HG03521 (cell line): ENCODE data around the gene TMEM242.
"Not testable (repeated sequence)": the region's sequence is repeated elsewhere in the genome, so short reads cannot be mapped to it uniquely, and the experiment has no call there.

Experiments
- ATAC-seq: cut with Tn5 transposase; IDR thresholded peaks from one replicate; pipeline ENCODE4 v1.9.1; 2021; ENCODE audit warnings: mild to moderate bottlenecking, moderate library complexity; ENCODE audit not compliant: unreplicated experiment

Gene TMEM242

DNA sequence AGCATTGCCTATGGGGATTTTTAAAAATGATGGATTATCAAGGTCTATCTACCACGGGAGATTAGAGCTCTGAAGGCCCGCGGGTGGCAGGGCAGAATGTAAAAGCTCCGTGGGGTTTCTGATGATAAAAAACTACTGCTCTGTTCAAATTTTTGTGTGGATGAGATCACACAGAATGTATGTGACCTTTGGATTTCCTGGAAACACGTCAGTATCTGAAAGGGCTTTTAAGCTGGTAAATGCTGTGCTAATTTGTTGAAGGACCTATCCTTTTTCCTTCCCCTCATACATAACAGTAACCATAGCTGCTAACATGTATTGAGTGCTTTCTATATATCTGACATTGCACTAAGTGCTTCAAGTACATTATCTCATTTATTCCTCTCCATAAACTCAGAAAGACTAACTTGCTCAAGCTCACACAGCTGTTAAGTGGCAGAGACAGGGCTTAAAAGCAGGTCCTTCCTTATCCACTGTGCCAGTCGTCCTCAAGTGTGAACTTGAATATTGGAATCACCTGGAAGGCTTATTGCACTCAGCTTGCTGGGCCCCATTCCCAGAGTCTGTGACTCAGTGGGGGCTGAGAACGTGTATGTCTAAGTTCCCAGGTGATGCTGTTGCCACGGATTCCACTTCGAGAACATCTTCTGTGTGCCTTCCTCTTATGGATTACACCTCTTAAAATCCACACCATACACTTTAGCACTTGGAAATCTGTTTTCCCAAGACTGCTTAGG, 1.9 kb upstream of the TMEM242 start:
- no peak for ATAC-seq

DNA sequence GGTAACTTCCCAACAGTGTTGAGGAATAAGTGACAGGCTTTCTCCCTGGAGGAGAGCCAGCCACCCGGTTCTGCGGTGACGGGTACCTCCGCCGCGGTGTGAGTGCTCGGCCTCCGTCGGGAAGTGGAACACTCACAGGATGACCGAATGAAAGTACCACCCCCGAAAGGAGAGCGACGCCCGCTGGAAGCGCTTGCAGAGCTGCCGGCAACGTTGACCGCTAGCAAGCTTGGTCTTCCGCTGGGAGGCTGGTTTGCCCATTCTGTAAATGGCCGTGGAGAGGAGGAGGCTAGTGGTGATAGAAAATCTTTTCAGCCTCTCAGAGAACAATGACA, 614 bp upstream of the TMEM242 start:
- no peak for ATAC-seq

DNA sequence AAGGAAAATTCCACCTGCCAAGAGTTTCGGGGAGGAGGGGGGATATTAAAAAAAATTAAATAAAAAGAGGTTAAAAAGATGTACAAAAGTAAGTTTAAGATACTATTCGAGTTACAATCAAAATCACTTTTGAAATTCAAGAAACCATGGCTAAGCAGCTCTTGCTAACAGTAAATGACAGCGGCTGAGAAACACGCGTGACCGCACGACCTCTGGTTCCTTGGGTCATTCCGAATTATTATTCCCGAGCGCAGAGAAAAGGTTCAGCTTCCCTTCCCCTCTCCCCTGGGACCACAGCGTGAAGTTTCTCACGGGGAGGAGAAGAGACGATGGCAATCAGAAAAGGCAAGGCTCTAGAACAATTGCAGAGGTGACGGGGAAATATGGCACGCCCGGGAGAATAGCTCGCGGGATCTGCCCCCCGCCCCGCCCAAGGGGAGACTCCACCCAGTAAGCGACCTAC, 496 bp downstream of the TMEM242 start:
- no peak for ATAC-seq

DNA sequence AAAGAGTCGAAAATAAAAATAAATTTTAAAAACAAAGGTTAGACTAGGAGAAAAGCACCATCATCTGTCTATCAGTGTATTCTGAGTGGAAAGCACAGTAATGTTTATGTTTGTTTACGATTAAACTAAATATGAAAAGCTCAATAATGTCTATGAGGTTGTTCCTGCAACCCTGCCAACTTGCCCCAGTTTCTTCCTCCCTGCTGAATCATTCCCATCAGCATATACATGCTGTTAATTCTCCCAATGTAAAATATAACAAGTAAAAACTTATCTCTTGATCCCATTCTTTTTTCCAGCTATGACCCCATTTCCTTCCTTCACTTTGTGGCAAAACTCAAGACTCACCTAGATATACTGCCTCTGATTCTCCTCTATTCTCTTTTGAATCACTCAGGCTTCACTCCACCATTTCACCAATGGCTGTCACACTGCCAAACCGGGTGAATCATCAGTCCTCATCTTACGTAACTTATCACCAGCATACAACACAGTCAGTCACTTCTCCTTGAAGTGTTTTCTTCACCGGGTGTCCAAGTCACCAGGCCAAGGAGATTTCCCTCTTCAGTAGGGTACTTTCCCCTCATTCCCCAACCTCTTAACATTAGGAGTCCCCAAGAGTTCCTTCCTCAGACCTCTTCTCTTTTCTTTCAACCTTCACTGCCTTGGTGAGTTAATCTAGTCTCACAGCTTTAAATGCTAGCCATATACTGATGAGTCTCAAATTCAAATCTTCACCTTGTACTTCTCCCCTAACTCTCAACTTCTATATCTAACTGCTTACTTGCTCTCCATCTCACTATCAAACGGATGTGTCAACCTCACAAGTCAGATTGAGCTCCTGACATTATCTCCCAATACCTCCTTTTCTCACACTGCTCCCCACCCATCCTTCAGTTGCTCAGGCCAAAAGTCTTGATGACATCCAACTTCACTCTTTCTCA, 6.2 kb downstream of the TMEM242 start:
- no peak for ATAC-seq

DNA sequence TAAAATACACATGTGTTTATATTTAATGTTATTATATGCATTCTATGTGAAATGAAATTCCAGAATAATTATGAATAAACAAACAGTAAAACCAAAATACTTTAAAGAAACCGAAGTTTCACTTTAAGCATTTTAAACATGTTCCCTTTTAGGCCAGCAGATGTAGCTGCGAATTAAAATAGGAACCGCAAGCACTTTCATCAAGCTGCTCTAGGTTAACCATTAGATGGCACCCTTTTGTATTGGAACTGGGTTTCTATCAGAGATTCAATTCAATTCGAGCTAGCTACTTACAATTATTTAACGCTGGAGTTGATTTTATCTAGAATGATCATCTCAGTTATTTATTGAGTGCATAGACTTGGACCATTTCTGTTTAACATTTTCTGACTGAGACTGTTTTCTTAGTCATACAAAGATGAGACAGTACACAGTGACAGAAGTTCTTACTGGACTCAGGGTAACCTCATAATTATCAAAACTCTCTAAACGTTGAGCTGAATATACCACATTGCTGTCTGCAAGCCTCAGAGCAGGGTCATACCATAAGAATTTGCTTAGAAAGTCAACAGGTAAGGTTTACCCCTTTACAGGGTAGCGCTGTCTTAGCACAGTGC, 8.5 kb downstream of the TMEM242 start:
- ATAC-seq: peak; percentile 60

DNA sequence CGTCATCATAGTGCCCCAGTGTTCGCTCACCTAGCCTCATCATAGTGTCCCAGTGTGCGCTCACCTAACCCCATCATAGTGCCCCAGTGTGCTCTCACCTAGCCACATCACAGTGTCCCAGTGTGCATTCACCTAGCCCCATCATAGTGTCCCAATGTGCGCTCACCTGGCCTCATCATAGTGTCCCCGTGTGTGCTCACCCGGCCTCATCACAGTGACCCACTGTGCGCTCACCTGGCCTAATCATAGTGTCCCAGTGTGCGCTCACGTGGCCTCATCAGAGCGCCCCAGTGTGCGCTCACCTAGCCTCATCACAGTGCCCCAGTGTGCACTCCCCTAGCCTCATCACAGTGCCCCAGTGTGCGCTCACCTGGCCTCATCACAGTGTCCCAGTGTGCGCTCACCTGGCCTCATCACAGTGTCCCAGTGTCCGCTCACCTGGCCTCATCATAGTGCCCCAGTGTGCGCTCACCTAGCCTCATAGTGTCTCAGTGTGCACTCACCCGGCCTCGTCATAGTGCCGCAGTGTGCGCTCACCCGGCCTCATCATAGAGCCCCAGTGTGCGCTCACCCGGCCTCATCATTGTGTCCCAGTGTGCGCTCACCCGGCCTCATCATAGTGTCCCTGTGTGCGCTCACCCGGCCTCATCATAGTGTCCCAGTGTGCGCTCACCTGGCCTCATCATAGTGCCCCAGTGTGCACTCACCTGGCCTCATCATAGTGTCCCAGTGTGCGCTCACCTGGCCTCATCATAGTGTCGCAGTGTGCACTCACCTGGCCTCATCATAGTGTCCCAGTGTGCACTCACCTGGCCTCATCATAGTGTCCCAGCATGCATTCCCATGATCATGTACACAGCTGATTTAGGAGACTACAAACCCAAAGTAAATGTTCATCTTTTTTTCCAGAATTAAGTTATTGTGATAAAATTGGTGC, 9.5 kb downstream of the TMEM242 start:
- no peak for ATAC-seq

DNA sequence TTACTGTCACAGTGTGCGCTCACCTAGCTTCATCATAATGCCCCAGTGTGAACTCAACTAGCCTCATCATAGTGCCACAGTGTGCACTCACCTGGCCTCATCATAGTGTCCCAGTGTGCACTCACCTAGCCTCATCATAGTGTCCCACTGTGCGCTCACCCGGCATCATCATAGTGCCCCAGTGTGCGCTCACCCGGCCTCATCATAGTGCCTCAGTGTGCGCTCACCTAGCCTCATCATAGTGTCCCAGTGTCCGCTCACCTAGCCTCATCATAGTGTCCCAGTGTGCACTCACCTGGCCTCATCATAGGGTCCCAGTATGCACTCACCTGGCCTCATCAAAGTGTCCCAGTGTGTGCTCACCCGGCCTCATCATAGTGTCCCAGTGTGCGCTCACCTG, 10.6 kb downstream of the TMEM242 start:
- ATAC-seq: no peak

DNA sequence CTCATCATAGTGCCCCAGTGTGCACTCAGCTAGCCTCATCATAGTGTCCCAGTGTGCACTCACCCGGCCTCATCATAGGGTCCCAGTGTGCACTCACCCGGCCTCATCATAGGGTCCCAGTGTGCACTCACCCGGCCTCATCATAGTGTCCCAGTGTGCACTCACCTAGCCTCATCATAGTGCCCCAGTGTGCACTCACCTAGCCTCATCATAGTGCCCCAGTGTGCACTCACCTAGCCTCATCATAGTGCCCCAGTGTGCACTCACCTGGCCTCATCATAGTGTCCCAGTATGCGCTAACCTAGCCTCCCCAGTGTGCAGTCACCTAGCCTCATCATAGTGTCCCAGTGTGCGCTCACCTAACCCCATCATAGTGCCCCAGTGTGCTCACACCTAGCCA, 12.6 kb downstream of the TMEM242 start:
- not testable (repeated sequence) for ATAC-seq

DNA sequence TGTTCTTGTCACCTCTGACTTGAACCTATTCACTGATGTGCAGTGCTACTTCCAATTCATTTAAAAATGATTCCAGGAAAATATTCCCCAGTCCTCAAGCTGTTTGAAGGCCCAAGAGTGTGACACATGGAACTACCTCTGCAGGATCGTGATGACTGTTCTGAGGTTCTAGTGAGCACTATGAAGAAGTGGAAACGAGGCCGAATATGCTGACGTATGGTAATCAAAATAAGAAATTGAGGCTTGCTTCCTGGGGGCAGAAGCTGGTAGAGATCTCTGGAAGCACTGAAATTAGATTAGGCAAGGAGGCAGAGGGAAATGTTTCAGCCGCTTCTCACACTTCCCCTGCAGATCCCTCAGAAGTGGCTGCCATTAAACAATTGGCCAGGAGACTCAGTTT, 15.7 kb downstream of the TMEM242 start:
- no peak for ATAC-seq

DNA sequence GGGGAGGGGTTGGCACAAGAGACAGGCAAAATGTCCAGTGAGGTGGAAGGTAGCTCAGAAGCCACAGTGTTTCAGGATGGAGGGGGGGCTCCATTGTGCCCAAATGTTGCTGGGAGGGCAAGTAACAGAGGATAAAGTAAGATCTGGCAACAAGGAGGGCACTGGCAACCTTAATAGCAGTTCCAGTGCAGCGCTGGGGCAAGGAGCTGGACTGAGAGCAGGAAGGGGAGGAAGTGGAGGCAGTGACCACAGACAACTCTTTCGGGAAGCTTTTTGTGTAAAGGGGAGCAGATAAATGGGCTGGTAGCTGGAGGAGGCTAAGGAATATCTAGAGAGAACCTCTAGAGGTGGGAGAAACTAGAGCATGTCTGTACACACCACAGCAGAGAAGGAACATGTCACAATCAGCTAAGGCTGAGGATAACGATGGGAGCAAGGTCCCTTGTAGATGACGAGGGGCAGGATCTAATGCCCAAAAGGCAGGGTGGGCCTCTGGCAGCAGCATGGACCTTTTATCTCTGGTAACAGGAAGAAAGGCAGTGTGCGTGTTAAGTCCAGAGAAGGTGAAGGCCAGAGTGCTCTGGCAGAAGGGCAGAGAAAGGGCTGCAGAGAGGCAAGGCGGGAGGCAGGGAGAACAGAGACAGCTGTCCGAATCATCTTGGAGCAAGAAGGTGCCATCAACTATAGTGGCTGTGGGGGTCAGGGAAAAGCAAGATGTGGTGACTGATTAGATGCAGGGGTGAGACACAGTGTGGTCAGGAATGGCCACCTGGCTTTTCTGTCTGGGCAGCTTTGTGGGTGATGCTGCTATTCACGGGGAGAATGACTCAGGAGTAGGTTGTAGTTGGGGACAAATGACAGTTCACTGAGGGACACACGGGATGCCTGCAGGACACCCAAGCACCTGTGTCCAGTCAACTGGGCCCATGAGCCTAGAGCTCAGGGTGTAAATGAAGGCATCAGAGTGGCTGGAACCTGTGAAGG, 17.4 kb downstream of the TMEM242 start:
- no peak for ATAC-seq

DNA sequence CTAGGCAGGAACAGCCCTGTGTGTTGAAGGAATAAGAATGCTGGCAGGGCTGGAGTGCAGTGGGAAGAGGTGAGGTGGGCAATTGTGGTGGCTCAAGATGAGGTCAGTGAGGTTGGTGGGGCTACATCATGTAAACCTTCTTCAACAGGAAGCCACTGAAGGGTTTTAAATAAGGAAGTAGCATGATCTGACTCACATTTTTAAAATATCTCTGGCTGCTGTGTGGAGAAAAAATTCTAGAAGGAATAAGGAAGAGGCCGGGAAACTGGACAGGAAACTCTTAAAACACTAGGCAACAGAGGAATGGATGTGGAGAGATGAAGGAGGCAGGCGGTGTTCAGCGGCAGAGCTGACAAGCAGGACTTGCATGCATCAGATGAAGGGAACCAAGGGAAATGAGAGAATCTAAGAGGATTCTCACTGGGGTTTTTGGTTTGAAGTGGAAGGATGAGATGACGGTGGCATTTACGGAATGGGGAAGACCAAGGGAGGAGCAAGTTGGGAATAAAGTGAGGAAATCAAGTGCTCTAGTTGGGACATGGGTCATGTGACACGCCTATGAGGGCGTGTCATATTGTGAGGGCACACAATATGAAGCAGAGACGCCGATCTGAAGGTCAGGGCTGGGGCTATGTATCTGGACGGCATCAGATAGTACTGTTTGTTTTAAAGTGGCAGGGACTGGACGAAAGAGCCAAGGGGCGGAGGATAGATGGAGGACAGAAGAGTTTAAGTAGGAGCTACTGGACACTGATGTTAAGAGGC, 18.2 kb downstream of the TMEM242 start:
- no peak for ATAC-seq

DNA sequence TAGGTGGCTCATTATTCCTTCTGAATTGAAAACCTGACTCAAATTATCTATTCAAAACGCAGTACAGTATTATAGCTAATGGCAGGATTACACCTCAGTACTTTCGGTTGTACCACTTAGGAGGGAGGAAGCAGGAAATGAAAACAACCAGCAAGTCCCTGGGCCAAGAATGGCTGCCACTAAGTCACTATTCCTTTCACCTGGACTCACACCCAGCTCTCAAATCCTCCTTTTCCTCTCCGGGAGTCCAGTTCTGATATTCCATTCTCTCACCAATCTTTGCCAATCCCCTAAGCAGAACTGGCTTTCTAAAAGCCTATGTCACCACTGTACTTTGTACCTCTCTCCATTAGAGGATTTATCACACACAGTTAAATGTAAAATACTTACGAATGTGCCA, 20.6 kb downstream of the TMEM242 start:
- ATAC-seq: no peak

DNA sequence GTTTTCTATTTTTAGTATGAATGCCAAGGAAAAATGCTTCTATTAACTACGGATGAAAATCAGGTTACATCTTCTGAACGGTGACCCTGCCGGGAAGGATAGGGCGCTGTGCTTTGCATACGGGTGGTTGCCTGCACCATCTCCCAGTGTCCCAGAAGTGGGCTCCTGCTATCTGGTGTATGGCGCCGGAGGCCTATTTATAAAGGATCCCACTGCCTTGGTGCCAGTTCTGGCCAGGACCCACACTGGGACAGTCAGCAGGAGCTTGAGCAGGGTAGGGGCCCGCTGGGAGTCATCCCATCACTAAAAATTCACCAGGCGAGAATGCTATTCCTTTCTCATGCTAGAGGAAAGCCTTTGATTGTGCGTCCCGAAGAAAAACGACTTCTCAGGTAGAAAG, 22.9 kb downstream of the TMEM242 start:
- no peak for ATAC-seq

DNA sequence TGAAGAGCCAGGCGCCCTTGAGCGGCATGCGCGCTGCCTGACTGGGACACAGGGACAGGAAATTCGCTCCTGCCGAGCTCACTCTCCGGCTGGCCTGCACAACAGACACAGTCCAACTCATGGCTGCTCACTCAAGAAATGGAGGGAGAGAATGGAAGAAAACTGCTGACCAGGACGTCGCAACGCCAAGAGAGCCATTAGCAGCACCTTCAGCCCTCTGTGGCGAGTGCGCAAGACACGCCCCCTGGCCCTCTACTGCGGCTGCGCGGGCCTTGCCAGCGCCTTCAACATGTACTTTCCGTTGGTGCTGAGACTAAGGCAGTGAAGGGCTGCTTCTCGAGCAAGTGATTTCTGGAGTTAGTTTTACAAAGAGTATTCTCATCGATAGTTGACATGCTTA, 23.3 kb downstream of the TMEM242 start:
- ATAC-seq: no peak

DNA sequence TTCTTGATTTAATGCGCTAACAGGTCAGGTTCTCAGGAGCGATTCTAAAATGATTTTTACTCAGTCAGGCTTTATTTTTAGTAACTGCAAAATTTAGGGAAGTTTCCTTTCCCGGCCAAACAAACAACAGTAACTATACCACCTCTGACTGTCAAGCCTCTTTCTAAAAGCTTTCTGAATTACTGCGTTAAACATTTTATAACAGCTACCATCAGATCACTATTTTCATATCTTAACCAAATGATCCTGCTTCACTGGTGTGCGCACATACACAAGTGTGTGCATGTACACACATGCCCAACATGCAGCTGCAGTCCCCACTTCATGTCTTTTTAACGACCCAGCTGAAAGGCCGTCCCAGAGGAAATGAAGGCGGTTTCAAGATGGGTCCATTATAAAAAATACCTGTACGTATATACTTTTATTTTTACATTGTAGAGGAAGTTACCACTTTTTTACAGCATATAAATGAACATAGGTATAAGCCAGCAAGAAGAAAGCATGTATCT, 25.0 kb downstream of the TMEM242 start:
- ATAC-seq: no peak

DNA sequence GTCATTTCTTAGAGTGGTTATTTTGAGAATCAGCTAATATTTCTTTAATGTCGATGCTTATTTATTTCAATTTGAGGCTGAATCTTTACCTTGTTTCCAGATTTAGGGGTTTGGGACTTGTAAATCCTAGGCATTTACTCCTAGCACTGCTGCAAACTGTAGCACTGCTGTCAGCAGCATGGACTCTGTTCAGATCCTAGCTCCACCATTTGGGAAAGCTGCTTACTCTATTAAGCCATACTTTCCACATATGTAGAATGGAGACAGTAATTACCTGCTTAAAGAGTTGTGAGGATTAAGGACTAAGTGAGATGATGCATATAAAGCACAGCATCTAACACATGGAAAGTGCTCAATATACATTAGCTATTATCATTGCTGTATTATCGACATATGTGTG, 28.7 kb downstream of the TMEM242 start:
- no peak for ATAC-seq

DNA sequence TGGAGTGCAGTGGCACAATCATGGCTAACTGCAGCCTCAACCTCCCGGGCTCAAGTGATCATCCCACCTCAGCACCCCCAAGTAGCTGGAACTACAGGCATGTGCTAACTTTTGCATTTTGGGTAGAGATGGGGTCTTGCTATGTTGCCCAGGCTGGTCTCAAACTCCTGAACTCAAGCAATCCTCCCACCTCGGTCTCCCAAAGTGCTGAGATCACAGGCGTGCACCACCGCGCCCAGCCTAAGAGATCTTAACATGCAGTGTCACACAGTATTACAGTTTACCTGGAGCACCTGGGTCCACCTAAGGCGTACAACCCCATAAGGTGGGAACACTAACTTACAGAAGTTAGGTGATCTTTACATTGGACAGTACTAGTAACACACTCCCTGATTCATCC, 29.5 kb downstream of the TMEM242 start:
- ATAC-seq: no peak

DNA sequence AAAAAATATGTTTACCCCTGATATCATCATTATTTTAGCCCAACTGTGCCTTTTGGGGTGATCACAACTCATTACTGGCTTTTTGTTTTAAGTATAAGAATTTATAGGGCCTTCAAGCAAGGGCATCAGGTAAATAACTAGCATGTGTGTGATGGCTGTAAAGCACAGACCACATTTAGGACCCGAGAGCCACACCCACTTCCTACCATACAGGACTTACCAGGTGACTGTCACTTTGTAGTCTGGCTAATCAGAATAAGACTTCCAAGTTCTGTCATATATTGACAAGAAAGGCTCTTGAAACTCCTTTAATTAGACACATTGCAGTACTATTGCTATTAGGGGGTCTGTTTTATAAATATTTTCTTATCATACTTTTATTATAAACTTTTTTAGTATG, 31.1 kb downstream of the TMEM242 start:
- ATAC-seq: no peak

DNA sequence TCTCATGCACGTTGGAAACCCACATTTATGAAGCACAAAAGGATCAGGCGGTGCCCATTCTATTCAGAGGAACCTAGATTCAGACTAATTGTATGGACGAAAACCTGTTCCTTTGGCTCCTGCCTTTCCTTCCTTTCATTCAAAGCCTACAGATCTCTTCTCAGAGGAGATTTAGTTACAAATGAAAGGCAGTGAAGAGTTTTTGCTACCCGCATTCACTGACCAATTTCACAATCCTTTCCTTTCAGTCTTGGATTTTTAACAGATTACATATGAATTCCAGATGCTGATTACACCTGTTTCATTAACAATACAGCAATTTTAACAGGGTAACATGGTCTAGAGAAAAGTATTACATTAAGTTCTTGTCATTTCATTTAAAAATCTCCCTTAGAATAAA, 32.0 kb downstream of the TMEM242 start:
- no peak for ATAC-seq
